Heart right ventricle (tissue), 16 donors: ENCODE measurements around the gene RPRD1A. TPM values are rescaled to one million over a fixed set of nuclear protein-coding genes. Genes with fewer than 3 reads are reported as not detected.

Experiments
- ATAC-seq, 8 donors: fragments of 200-7000 bp; cut with Tn5 transposase; one replicate each; pipeline ENCODE4 v1.9.1; 2020; ENCODE audit warnings: mild to moderate bottlenecking in 8 of 8, moderate library complexity in 8 of 8, moderate number of reproducible peaks in 1 of 8
- DNase-seq, 2 donors: peaks; one replicate each; pipeline ENCODE4 v3.0.0-alpha.2; 2020
- H3K27ac ChIP-seq, 10 donors: fragments of 200-600 bp; sonication (generic) in 2 of 10; one replicate each; pipeline versions ENCODE4 v1.5.0 to v1.8.0; 2020 to 2022; ENCODE audit warnings: mild to moderate bottlenecking in 3 of 10
- H3K27me3 ChIP-seq, 7 donors: fragments of 200-600 bp; one replicate each; pipeline ENCODE4 v1.8.0; 2021 to 2022; ENCODE audit warnings: mild to moderate bottlenecking in 2 of 7
- H3K36me3 ChIP-seq, 9 donors: fragments of 200-600 bp; sonication (generic) in 1 of 9; one replicate each; pipeline versions ENCODE4 v1.5.0 to v1.8.0; 2020 to 2022; ENCODE audit warnings: mild to moderate bottlenecking in 2 of 9
- H3K4me1 ChIP-seq, 9 donors: fragments of 200-600 bp; sonication (generic) in 1 of 9; one replicate each; pipeline versions ENCODE4 v1.5.0 to v1.8.0; 2020 to 2022; ENCODE audit warnings: mild to moderate bottlenecking in 4 of 9
- H3K4me3 ChIP-seq, 10 donors: fragments of 200-600 bp; sonication (generic) in 2 of 10; one replicate each; pipeline versions ENCODE4 v1.5.0 to v1.8.0; 2020 to 2022; ENCODE audit warnings: mild to moderate bottlenecking in 7 of 10, moderate library complexity in 2 of 10
- H3K9me3 ChIP-seq, 11 donors: fragments of 200-600 bp in 10 of 11; sonication (generic) in 2 of 11; one replicate each; pipeline versions ENCODE4 v1.5.0 to v1.8.0; 2013 to 2022; ENCODE audit warnings: mild to moderate bottlenecking in 2 of 11, control low read depth in 1 of 11, moderate library complexity in 1 of 11
- WGBS, 2 donors: extraction: QIAGEN DNeasy Blood & Tissue Kit; methylation state at CpG; one replicate each; pipeline ENCODE4 v1.1.7; 2013; ENCODE audit warnings: inconsistent platforms in 1 of 2; 5-methylcytosine and 5-hydroxymethylcytosine counted together
- intact Hi-C, 10 donors: fragments of 100-400 bp; cut with DNase I; formaldehyde crosslinking; loops; one replicate each; pipeline versions ENCODE4 v1.11.1 to v1.14.2; 2022
- polyA plus RNA-seq, 2 donors: library from polyadenylated mRNA; stranded (reverse); fragments of 200-250 nt; gene quantifications; one replicate each; pipeline ENCODE4 v1.2.3, GENCODE V29; 2013
- total RNA-seq, 10 donors: library from RNA; stranded (reverse); fragmentation: NEBNext Ultra II Directional in 3 of 10; extraction: Animal tissue kit (Norgen Biotek cat#: 25700) in 3 of 10; gene quantifications; one replicate each; pipeline versions ENCODE4 v1.2.1 to v1.2.4, GENCODE V29; 2021 to 2023
- TF ChIP-seq, protein P1 (sequence below), 9 donors: fragments of 200-600 bp; sonication (generic) in 2 of 9; IDR thresholded peaks; one replicate each; pipeline versions ENCODE4 v1.5.0 to v1.8.0; 2021 to 2022; ENCODE audit warnings: antibody characterized with exemption in 9 of 9, mild to moderate bottlenecking in 5 of 9, moderate library complexity in 1 of 9
- donor health status: Arrhythmogenic right ventricular cardiomyopathy.
- donor health status: ischemic (EF 13 %, LVEDD 7.1; RV severe dilation, severe dysfunction).
- donor health status: healthy with polysubstance abuse.
- donor health status: DM: no; HTN: yes; CAD: no.
- donor health status: DM: no; HTN: no; CAD: no.
- donor health status: ischemic (EF 25% LVEDD 6.9; RV normal size, moderate dysfunction).
- donor health status: ischemic (EF 25% LVEDD 5.7; RV mildly dilated, moderate dysfunction).
- donor health status: healthy.
- donor health status: DM: yes; HTN: yes; CAD: no.
- donor health status: Ischemic cardiomyopathy.
- donor health status: ischemic (EF 35%, LVEDD 5.7; RV mildly dilated, moderate dysfunction).
- donor health status: nonischemic (EF 11% LVEDD 7.7; RV severe dilation, severe dysfunction).
- donor health status: DM: yes; HTN: yes; CAD: no.
- donor health status: PGD.
- donor health status: ischemic (EF 29% LVEDD 5.4; RV normal size, mild dysfunction).
- donor health status: nonischemic (EF 23%, LVEDD 6.1; RV moderate dilation, normal function).

RPRD1A gene
- total and polyA plus RNA-seq, 12 donors = 21.4 to 51.3 (median 47.2) TPM

- H3K9me3 ChIP-seq = no peaks in the 10 kb centered on the region
- H3K4me3 ChIP-seq = peak overlapping the region in 6 of 10 donors; percentile 71 to 86 (median 79)
- H3K27ac ChIP-seq = no peak overlapping the region
- TF ChIP-seq, protein P1, sequence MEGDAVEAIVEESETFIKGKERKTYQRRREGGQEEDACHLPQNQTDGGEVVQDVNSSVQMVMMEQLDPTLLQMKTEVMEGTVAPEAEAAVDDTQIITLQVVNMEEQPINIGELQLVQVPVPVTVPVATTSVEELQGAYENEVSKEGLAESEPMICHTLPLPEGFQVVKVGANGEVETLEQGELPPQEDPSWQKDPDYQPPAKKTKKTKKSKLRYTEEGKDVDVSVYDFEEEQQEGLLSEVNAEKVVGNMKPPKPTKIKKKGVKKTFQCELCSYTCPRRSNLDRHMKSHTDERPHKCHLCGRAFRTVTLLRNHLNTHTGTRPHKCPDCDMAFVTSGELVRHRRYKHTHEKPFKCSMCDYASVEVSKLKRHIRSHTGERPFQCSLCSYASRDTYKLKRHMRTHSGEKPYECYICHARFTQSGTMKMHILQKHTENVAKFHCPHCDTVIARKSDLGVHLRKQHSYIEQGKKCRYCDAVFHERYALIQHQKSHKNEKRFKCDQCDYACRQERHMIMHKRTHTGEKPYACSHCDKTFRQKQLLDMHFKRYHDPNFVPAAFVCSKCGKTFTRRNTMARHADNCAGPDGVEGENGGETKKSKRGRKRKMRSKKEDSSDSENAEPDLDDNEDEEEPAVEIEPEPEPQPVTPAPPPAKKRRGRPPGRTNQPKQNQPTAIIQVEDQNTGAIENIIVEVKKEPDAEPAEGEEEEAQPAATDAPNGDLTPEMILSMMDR (IDR thresholded peaks at IDR 0.05) = no peak
- peaks cover 0 to 36% (median 21%) of the 10 kb centered on the region in 9 donors for H3K4me1 ChIP-seq
- no peaks in the 10 kb centered on the region for H3K27me3 ChIP-seq
- ATAC-seq = no peak
- intact Hi-C loops = loop anchor here in 2 of 10 donors (2.0 to 10.0 kb wide), 2 partner anchors 91 to 93 kb away; partner anchors contain the start of gene RPRD1A (in 2 of the 2)
- WGBS, 2 donors = 91 to 95% methylated on average over 12 of the region's 12 CpGs
- DNase-seq = no peak
- peaks cover 0 to 51% (median 30%) of the 10 kb centered on the region in 9 donors for H3K36me3 ChIP-seq
These were observed 93.7 kb downstream of the RPRD1A start for GRCh38 chr18:35973650-35974049.

DNA sequence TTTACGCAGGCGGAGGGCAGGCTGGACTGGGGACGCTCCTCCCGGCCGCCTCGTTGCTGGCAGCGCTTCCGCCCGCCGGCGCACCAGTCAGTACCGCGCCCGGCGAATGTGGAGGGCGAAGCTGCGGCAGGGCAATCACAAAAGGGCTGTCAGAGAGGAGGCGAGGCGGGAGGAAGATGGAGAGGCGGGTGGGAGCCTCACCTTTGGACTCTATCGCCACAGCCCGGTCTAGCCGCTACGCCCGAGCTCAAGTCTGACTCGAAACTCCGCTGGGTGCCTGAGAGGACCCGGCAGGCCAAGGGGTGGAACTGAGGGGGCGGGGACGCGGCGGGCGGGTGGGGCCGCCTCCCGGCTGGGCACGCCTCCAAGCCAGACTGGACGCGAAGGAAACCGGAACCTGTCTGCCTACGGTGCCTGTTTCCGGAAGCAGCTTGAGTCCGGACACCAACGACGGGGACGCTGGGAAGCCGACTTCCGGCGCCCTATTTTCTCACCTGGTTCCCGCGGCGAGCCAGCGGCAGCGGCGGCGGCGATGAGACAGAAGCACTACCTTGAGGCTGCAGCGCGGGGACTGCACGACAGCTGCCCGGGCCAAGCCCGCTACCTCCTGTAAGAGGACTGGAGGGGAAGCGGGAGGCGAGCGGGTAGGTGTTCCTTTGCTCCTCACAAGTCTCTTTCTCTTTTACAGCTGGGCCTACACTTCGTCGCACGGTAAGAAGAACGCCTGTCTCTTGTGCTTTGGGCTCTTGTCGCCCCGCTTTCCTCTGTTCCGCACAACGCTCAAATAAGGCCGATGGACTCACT, 95.0 kb downstream of the RPRD1A start, which contains the start of gene RMP24:
Gene RMP24 (plus strand): TSS at position 483 of the 804 bp plus-strand sequence.
- H3K27ac ChIP-seq = peak within 1 kb of the TSS; percentile 75 to 96 (median 90)
- intact Hi-C loops = loop anchor here in 2 of 10 donors (2.0 to 10.0 kb wide), 2 partner anchors 92 to 94 kb away; partner anchors contain the start of gene RPRD1A (in 2 of the 2)
- H3K4me1 ChIP-seq = peaks cover 0 to 36% (median 21%) of the 10 kb centered on the region in 9 donors
- peak; percentile 94 to 95 for DNase-seq
- ATAC-seq = peak; percentile 96 to 98 (median 98)
- no peaks in the 10 kb centered on the region for H3K27me3 ChIP-seq
- TF ChIP-seq, protein P1 (IDR thresholded peaks at IDR 0.05) = peak in 1 of 9 donors; percentile 8
- H3K9me3 ChIP-seq = no peaks in the 10 kb centered on the region
- H3K36me3 ChIP-seq = peaks cover 0 to 38% (median 18%) of the 10 kb centered on the region in 9 donors
- peak within 1 kb of the TSS; percentile 57 to 96 (median 79) for H3K4me3 ChIP-seq
- 0% methylated on average over 63 to 73 of the region's 73 CpGs for WGBS, 2 donors

DNA sequence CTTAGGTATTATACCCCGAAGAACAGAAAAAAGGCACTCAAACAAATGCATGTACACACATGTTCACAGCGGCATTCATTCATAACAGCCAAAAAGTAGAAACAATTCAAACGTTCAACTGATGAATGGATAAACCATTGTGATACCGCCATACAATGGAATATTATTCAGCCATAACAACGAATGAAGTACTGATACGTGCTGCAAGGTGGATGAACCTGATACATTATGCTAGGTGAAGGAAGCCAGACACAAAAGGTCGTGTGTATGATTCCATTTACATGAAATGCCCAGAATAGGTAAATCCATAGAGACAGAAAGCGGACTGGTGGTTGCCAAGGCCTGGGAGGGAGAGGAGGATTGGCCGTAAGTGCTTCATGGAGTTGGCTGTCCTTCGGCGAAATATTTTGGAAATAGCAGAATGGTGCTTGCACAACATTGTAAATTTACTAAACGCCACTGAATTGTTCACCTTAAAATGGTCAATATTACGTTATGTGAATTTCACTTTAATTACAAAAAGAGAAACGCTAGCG, 95.6 kb downstream of the RPRD1A start:
- intact Hi-C loops = loop anchor here in 2 of 10 donors (2.0 to 10.0 kb wide), 2 partner anchors 93 to 95 kb away; partner anchors contain the start of gene RPRD1A (in 2 of the 2)
- Histone ChIP-seq H3K36me3 (peaks cover 0 to 31% (median 16%) of the 10 kb centered on the region in 9 donors), H3K9me3 (no peaks in the 10 kb centered on the region), H3K27me3 (no peaks in the 10 kb centered on the region), H3K4me1 (peaks cover 0 to 36% (median 21%) of the 10 kb centered on the region in 9 donors), H3K4me3 (peak overlapping the region; percentile 57 to 96 (median 79)), H3K27ac (peak overlapping the region; percentile 75 to 96 (median 90))
- DNase-seq (no peak), ATAC-seq (peak; percentile 2 to 53 (median 14))
- 32 to 35% methylated on average over 15 of the region's 15 CpGs for WGBS, 2 donors
- TF ChIP-seq, protein P1 (IDR thresholded peaks at IDR 0.05) = no peak

- Histone ChIP-seq H3K9me3 (no peaks in the 10 kb centered on the region), H3K36me3 (peaks cover 0 to 11% (median 3%) of the 10 kb centered on the region in 9 donors), H3K27ac (peak overlapping the region in 1 of 10 donors; percentile 51), H3K4me3 (no peak overlapping the region), H3K4me1 (peaks cover 0 to 36% (median 21%) of the 10 kb centered on the region in 9 donors), H3K27me3 (no peaks in the 10 kb centered on the region)
- no peak for DNase-seq
- TF ChIP-seq, protein P1 (IDR thresholded peaks at IDR 0.05) = no peak
- intact Hi-C loops = loop anchor here in 2 of 10 donors (10.0 kb wide), 2 partner anchors 95 to 575 kb away; partner anchors contain the start of gene RPRD1A (in 1 of the 2)
- no peak for ATAC-seq
These were observed 97.7 kb downstream of the RPRD1A start for GRCh38 chr18:35969676-35970075.
